Pancreas (tissue), 10 donors: ENCODE data around the gene PACRG. TPM values are rescaled to one million over a fixed set of nuclear protein-coding genes. Genes with fewer than 3 reads are reported as not detected.

Source experiments
- ATAC-seq, 4 donors: fragments of 200-7000 bp; cut with Tn5 transposase; one replicate each; pipeline versions ENCODE4 v1.8.0 to v1.9.1; 2020; ENCODE audit warnings: mild to moderate bottlenecking in 4 of 4, moderate library complexity in 4 of 4
- DNase-seq, 6 donors: peaks; one replicate each; pipeline ENCODE4 v3.0.0-alpha.2; 2020
- FAIRE-seq: peaks from 2 replicates; lab custom pipeline; 2012; peaks lifted over from hg19 to GRCh38; lab: Jason Lieb, UNC
- H3K27ac ChIP-seq, 4 donors: fragments of 200-600 bp; sonication (generic); 1 replicate in 3 of 4; 2 replicates in 1 of 4; pipeline versions ENCODE4 v1.5.0 to v1.8.0; 2020
- H3K27me3 ChIP-seq, 4 donors: fragments of 200-600 bp; one replicate each; pipeline ENCODE4 v1.8.0; 2021
- H3K36me3 ChIP-seq, 3 donors: fragments of 200-600 bp; sonication (generic) in 1 of 3; one replicate each; pipeline versions ENCODE4 v1.5.0 to v1.8.0; 2020 to 2021
- H3K4me1 ChIP-seq, 3 donors: fragments of 200-600 bp; one replicate each; pipeline ENCODE4 v1.8.0; 2021
- H3K4me3 ChIP-seq, 4 donors: fragments of 200-600 bp; sonication (generic) in 2 of 4; one replicate each; pipeline versions ENCODE4 v1.5.0 to v1.8.0; 2020 to 2021
- H3K9me3 ChIP-seq, 4 donors: fragments of 200-600 bp; one replicate each; pipeline ENCODE4 v1.8.0; 2021
- CTCF ChIP-seq, 4 donors: fragments of 200-600 bp; sonication (generic) in 3 of 4; IDR thresholded peaks; one replicate each; pipeline versions ENCODE4 v1.5.0 to v1.8.0; 2021; ENCODE audit warnings: antibody characterized with exemption in 4 of 4
- WGBS, 2 donors: extraction: QIAGEN DNeasy Blood & Tissue Kit; methylation state at CpG; one replicate each; pipeline ENCODE4 v1.1.7; 2013; 5-methylcytosine and 5-hydroxymethylcytosine counted together
- intact Hi-C, 3 donors: fragments of 100-400 bp; cut with DNase I; formaldehyde crosslinking; loops; one replicate each; pipeline versions ENCODE4 v1.11.1 to v1.14.2; 2022
- polyA plus RNA-seq, 2 donors: library from polyadenylated mRNA; stranded (reverse); fragments of 200-250 nt; gene quantifications; one replicate each; pipeline ENCODE4 v1.2.3, GENCODE V29; 2013
- total RNA-seq, 6 donors: library from RNA; stranded (reverse); fragmentation: NEBNext Ultra II Directional in 4 of 6; extraction: Animal tissue kit (Norgen Biotek cat#: 25700) in 4 of 6; gene quantifications; one replicate each; pipeline versions ENCODE4 v1.2.1 to v1.2.4, GENCODE V29; 2021 to 2023
- donor health status: healthy with polysubstance abuse.
- donor health status: DM: no; HTN: no; CAD: no; lungs with moderate emphysema.
- donor health status: DM: no; HTN: no; CAD: no.
- donor health status: control.
- donor health status: control.
- donor health status: Bipolar disorder and iron deficiency.
- donor health status: DM: yes; HTN: yes; CAD: no.
- donor health status: DM: no; HTN: no; CAD: no.
- donor health status: DM: no; HTN: no; CAD: no.
- donor health status: DM: yes; HTN: yes; CAD: no.

Gene PACRG
- total and polyA plus RNA-seq, 8 donors: 2.5 to 7.1 (median 3.5) TPM

DNA sequence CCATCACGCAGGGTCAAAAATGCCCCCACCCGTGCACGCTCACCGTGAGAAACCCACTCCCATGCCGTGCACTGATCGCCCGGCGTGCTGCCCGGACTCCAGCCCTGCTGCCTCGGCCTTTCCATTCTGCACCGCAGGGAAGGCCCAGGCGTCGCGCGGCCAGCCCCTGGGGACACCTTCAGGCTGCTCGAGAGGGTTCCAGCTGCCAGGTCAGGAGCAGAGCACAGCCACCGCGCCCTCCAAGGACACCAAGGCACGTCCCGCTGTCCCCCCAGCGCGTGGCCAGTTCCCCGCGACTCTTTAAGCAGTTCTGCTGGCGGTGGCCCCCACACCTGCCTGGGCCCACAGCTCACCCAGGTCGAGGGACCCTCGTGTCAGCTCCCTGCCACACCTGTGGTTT, 372.5 kb downstream of the PACRG start:
- ATAC-seq: no peak
- H3K36me3 ChIP-seq: no peaks in the 10 kb centered on the region
- no peaks in the 10 kb centered on the region for H3K4me1 ChIP-seq
- H3K27me3 ChIP-seq: no peaks in the 10 kb centered on the region
- intact Hi-C loops: no loop called here
- 95% methylated on average over 27 of the region's 27 CpGs for WGBS, 2 donors
- FAIRE-seq: no peak
- H3K4me3 ChIP-seq: no peak overlapping the region
- peak in 1 of 6 donors; percentile 59 for DNase-seq
- no peak for TF ChIP-seq CTCF (IDR thresholded peaks at IDR 0.05)
- H3K9me3 ChIP-seq: no peaks in the 10 kb centered on the region
- no peak overlapping the region for H3K27ac ChIP-seq

- Histone ChIP-seq H3K27me3 (no peaks in the 10 kb centered on the region), H3K9me3 (no peaks in the 10 kb centered on the region), H3K4me1 (no peaks in the 10 kb centered on the region), H3K4me3 (no peak overlapping the region), H3K27ac (no peak overlapping the region), H3K36me3 (no peaks in the 10 kb centered on the region)
- FAIRE-seq (no peak), DNase-seq (no peak), ATAC-seq (no peak)
- intact Hi-C loops: no loop called here
- no peak for TF ChIP-seq CTCF (IDR thresholded peaks at IDR 0.05)
- 79 to 90% methylated on average over 2 of the region's 2 CpGs for WGBS, 2 donors
Observed at GRCh38 chr6:163113358-163113962, 385.7 kb downstream of the PACRG start.

GRCh38 chr6:163118941-163119340, 391.2 kb downstream of the PACRG start:
- 83 to 86% methylated on average over 6 of the region's 6 CpGs for WGBS, 2 donors

DNA sequence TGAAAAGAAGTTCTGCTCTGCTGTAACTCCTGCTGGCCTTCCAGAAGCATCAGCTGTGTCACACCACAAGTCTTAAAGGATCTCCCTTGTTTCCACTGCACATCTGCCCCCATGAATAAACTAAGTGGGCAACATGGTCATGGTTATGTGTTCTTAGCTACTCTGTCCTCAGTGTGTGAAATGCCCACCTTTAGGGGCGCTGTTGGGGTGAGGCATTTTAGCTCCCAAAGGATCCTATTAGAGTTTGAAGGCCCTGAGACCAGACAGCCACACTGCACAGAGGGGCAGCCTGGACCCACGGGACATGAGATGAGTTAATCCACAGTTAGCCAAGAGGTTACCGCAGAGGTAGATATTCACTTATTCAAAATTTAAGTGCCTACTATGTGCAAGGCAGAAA, 392.4 kb downstream of the PACRG start:
- no peak overlapping the region for H3K27ac ChIP-seq
- no peaks in the 10 kb centered on the region for H3K4me1 ChIP-seq
- H3K9me3 ChIP-seq: no peaks in the 10 kb centered on the region
- no peaks in the 10 kb centered on the region for H3K36me3 ChIP-seq
- DNase-seq (no peak), FAIRE-seq (no peak), ATAC-seq (no peak)
- TF ChIP-seq CTCF (IDR thresholded peaks at IDR 0.05): no peak
- H3K27me3 ChIP-seq: no peaks in the 10 kb centered on the region
- no peak overlapping the region for H3K4me3 ChIP-seq
- 75 to 82% methylated on average over 3 of the region's 3 CpGs for WGBS, 2 donors
- intact Hi-C loops: no loop called here

More at GRCh38 chr6:163118941-163119340, 391.2 kb downstream of the PACRG start:
- DNase-seq (no peak), FAIRE-seq (no peak), ATAC-seq (peak in 1 of 4 donors; percentile 20)
- Histone ChIP-seq H3K4me3 (no peak overlapping the region), H3K9me3 (no peaks in the 10 kb centered on the region), H3K4me1 (no peaks in the 10 kb centered on the region), H3K27me3 (no peaks in the 10 kb centered on the region), H3K27ac (no peak overlapping the region), H3K36me3 (no peaks in the 10 kb centered on the region)
- TF ChIP-seq CTCF (IDR thresholded peaks at IDR 0.05): no peak
- intact Hi-C loops: no loop called here

DNA sequence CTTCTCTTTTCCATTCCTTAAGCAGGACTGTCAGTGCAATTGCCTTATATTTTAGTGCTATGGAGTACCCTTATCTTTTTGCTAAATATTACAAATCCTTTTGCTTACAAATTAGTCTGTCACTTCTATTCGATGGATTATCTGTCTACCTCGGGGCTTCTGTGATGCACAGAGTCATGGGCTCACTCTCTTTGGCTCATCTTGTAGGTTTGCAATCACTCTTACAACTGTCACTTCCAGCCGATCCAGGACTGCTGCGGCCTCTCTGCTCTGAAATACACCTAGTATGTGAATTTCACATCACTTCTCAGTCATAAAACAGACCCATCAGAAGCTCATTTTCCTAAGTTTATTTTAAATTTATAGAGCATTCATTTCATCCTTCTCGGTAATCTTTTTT, 393.5 kb downstream of the PACRG start:
- intact Hi-C loops: no loop called here
- FAIRE-seq: no peak
- no peak for DNase-seq
- TF ChIP-seq CTCF (IDR thresholded peaks at IDR 0.05): no peak
- Histone ChIP-seq H3K4me3 (no peak overlapping the region), H3K4me1 (no peaks in the 10 kb centered on the region), H3K27me3 (no peaks in the 10 kb centered on the region), H3K36me3 (no peaks in the 10 kb centered on the region), H3K27ac (no peak overlapping the region), H3K9me3 (no peaks in the 10 kb centered on the region)
- 82 to 86% methylated on average over 5 of the region's 5 CpGs for WGBS, 2 donors
- no peak for ATAC-seq
